Panc1 (cell line): ENCODE results near the gene NET1. TPM values are rescaled to one million over a fixed set of nuclear protein-coding genes. Genes with fewer than 3 reads are reported as not detected.

Experiments
- ATAC-seq: fragments of 200-7000 bp; cut with Tn5 transposase; 2 replicates; pipeline ENCODE4 v1.9.1; 2020; ENCODE audit warnings: mild to moderate bottlenecking, moderate library complexity
- BruUV-seq: library from RNA; stranded (reverse); fragments of 400-500 nt; replicated peaks from 2 replicates; lab custom pipeline; 2021; lab: Mats Ljungman, UMichigan
- CTCF ChIA-PET: fragments of 300-600 bp; sonication (Branson Sonifier 250); formaldehyde crosslinking; loops from one replicate; lab custom pipeline; 2022; ENCODE audit warnings: antibody characterized with exemption; lab: Charles Lee
- POLR2A ChIA-PET: fragments of 300-600 bp; sonication (Branson Sonifier 250); formaldehyde crosslinking; loops from one replicate; lab custom pipeline; 2022; ENCODE audit warnings: antibody characterized with exemption; lab: Charles Lee
- DNase-seq: peaks from one replicate; pipeline ENCODE4 v3.0.0-alpha.2; 2010; ENCODE audit warnings: low read depth, low spot score
- H3K27ac ChIP-seq: 2 replicates; pipeline ENCODE4 v1.5.1; 2011; ENCODE audit warnings: mild to moderate bottlenecking, low read length, inconsistent platforms
- H3K27me3 ChIP-seq: fragments of 200-500 bp; sonication (Bioruptor generic); 2 replicates; pipeline ENCODE4 v1.6.0; 2014; ENCODE audit warnings: low read length, inconsistent platforms; ENCODE audit not compliant: control insufficient read depth, insufficient read depth
- H3K36me3 ChIP-seq: fragments of 200-500 bp; sonication (Bioruptor generic); 2 replicates; pipeline ENCODE4 v1.5.1; 2014; ENCODE audit warnings: inconsistent platforms, mild to moderate bottlenecking, low read length, moderate library complexity; ENCODE audit not compliant: control insufficient read depth, insufficient read depth
- H3K4me1 ChIP-seq: 2 replicates; pipeline ENCODE4 v1.5.1; 2011; ENCODE audit warnings: inconsistent platforms, mild to moderate bottlenecking, low read length, moderate library complexity; ENCODE audit not compliant: control insufficient read depth, insufficient read depth
- H3K4me3 ChIP-seq, 2 experiments: 2 replicates each; pipeline ENCODE4 v1.5.1; 2011 to 2012; ENCODE audit warnings: low read depth in 2 of 2, low read length in 2 of 2, mild to moderate bottlenecking in 2 of 2, inconsistent platforms in 1 of 2, moderate library complexity in 1 of 2
- H3K9me3 ChIP-seq: fragments of 200-500 bp; sonication (Bioruptor generic); 2 replicates; pipeline ENCODE4 v1.5.1; 2014; ENCODE audit warnings: low read depth, mild to moderate bottlenecking, inconsistent platforms, low read length, moderate library complexity; ENCODE audit not compliant: control insufficient read depth, insufficient read depth
- POLR2AphosphoS5 ChIP-seq: IDR thresholded peaks from 2 replicates; pipeline ENCODE4 v1.6.1; 2012; ENCODE audit warnings: mild to moderate bottlenecking, low read depth, low read length, moderate library complexity
- SIN3A ChIP-seq: IDR thresholded peaks from 2 replicates; pipeline ENCODE4 v1.6.1; 2012; ENCODE audit warnings: low read depth, mild to moderate bottlenecking, low read length, moderate library complexity, borderline replicate concordance; ENCODE audit not compliant: insufficient read depth
- TCF7L2 ChIP-seq: IDR thresholded peaks from 2 replicates; pipeline ENCODE4 v1.6.1; 2011; ENCODE audit warnings: mild to moderate bottlenecking, low read depth, low read length, inconsistent platforms
- in situ Hi-C: cut with HindIII; loops from 2 replicates; pipeline ENCODE4 v1.10.0; 2016; ENCODE audit warnings: low sequenced_read_pairs, low pct_unique_long_range_greater_than_20kb
- intact Hi-C: fragments of 100-400 bp; cut with micrococcal nuclease; formaldehyde crosslinking; loops from one replicate; pipeline ENCODE4 v1.10.0; 2022; ENCODE audit not compliant: unreplicated experiment
- total RNA-seq: library from RNA; stranded (reverse); gene quantifications from one replicate; pipeline ENCODE4 v1.2.1, GENCODE V29; 2021; ENCODE audit not compliant: unreplicated experiment
- TF ChIP-seq, protein P1 (sequence below): fragments of 450-650 bp; IDR thresholded peaks from 2 replicates; pipeline ENCODE4 v1.5.1; 2017; ENCODE audit warnings: mild to moderate bottlenecking
- TF ChIP-seq, protein P2 (sequence below), 2 experiments: IDR thresholded peaks; 2 replicates each; pipeline ENCODE4 v1.6.1; 2011 to 2012; ENCODE audit warnings: low read depth in 2 of 2, control low read depth in 1 of 2, low read length in 1 of 2, mild to moderate bottlenecking in 1 of 2, moderate library complexity in 1 of 2; ENCODE audit not compliant: insufficient read depth in 1 of 2

Gene NET1
- total RNA-seq, 1 experiment from 2014 or later: 28.6 TPM

DNA sequence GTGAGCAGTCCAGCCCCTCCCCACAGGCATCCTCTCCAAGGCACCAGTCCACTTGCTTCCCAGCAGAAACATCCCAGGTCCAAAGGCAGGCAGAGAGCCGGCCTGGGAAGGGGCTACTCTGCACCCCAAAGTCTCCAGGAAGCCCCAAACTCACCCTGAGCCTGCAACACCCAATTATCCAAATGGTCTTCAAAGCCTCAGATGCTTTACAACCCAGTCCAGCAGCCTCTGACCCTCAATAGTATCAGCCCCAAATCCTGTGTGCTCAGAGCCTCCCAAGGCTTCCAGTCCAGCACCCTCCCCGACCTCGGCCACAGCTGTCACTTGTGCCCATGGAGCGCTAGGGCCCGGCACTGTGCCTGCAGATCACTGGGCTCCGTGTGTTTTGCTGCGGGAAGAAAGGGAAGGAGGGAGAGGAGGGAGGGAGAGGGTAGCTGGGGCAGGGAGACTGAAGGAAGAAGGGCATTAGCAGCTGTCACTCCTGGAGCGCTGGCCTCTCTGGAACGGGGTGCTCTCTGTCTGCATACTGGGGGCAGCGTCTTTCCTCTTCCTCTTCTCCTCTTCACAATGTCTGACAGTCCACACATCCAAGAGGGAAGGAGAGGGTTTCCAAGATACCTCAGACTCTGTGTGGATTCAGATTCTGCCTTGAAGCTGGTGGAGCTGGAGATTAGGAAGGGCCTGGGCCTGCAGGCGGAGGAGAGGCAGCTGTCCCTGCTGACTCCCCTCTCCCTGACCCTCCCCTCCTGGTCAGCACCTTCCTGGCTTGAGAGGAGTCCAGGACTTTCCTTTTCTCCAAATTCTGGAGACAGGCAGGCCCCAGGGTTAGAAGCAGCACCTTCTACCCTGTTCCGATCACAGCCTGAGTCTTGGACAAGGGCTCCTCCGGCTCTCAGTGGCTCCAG lies 73.8 kb downstream of the NET1 start (continued):
- TF ChIP-seq, protein P1, sequence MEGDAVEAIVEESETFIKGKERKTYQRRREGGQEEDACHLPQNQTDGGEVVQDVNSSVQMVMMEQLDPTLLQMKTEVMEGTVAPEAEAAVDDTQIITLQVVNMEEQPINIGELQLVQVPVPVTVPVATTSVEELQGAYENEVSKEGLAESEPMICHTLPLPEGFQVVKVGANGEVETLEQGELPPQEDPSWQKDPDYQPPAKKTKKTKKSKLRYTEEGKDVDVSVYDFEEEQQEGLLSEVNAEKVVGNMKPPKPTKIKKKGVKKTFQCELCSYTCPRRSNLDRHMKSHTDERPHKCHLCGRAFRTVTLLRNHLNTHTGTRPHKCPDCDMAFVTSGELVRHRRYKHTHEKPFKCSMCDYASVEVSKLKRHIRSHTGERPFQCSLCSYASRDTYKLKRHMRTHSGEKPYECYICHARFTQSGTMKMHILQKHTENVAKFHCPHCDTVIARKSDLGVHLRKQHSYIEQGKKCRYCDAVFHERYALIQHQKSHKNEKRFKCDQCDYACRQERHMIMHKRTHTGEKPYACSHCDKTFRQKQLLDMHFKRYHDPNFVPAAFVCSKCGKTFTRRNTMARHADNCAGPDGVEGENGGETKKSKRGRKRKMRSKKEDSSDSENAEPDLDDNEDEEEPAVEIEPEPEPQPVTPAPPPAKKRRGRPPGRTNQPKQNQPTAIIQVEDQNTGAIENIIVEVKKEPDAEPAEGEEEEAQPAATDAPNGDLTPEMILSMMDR: no peak

DNA sequence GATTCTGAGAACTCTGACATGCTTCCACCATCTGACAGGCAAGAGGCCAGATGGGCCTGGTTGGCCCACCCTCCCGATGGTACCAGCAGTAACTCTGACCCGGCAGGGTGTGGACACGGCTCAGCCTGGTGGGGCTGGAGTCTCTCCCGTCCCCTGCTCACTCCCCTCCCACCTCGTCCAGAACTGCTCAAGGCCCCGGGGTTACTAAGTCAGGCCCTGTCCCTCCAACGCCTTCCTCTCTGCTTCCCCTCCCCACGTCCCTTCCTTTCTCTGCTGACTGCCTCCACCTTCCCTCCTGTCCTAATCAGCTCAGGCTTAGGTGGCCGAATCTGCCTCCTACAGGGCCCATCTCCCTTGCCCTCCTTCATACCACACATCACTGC lies 74.5 kb downstream of the NET1 start:
- H3K36me3 ChIP-seq: no peaks in the 10 kb centered on the region
- no peaks in the 10 kb centered on the region for H3K9me3 ChIP-seq
- ATAC-seq (no peak), DNase-seq (no peak)
- no peaks in the 10 kb centered on the region for H3K27me3 ChIP-seq
- H3K4me1 ChIP-seq: no peaks in the 10 kb centered on the region
- POLR2A ChIA-PET: no interaction called here
- TF ChIP-seq POLR2AphosphoS5: no peak
- TF ChIP-seq, protein P1: no peak
- TF ChIP-seq, protein P2, sequence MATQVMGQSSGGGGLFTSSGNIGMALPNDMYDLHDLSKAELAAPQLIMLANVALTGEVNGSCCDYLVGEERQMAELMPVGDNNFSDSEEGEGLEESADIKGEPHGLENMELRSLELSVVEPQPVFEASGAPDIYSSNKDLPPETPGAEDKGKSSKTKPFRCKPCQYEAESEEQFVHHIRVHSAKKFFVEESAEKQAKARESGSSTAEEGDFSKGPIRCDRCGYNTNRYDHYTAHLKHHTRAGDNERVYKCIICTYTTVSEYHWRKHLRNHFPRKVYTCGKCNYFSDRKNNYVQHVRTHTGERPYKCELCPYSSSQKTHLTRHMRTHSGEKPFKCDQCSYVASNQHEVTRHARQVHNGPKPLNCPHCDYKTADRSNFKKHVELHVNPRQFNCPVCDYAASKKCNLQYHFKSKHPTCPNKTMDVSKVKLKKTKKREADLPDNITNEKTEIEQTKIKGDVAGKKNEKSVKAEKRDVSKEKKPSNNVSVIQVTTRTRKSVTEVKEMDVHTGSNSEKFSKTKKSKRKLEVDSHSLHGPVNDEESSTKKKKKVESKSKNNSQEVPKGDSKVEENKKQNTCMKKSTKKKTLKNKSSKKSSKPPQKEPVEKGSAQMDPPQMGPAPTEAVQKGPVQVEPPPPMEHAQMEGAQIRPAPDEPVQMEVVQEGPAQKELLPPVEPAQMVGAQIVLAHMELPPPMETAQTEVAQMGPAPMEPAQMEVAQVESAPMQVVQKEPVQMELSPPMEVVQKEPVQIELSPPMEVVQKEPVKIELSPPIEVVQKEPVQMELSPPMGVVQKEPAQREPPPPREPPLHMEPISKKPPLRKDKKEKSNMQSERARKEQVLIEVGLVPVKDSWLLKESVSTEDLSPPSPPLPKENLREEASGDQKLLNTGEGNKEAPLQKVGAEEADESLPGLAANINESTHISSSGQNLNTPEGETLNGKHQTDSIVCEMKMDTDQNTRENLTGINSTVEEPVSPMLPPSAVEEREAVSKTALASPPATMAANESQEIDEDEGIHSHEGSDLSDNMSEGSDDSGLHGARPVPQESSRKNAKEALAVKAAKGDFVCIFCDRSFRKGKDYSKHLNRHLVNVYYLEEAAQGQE (IDR thresholded peaks at IDR 0.05; ENCODE audit: insufficient read depth in 1 of 2, low read depth in 2 of 2, low read length in 1 of 2): no peak
- TF ChIP-seq TCF7L2: no peak
- TF ChIP-seq SIN3A: no peak
- BruUV-seq: no TSS peak
- CTCF ChIA-PET: no interaction called here
- in situ Hi-C loops (no loop called here), intact Hi-C loops (no loop called here)
- H3K27ac ChIP-seq: no peak overlapping the region
- no peak overlapping the region for H3K4me3 ChIP-seq
